Stimulated activated naive CD8-positive, alpha-beta T cell treated with anti-CD3 and anti-CD28 coated beads, Interleukin-15, amount 100 ng/mL, for 72 hours (primary cell): Measurements from ENCODE around the gene DNTT.

Experiments
- ATAC-seq: fragments of 150-1000 bp; cut with Tn5 transposase; 2 replicates; pipeline ENCODE4 v1.10.0; 2021; ENCODE audit warnings: mild to moderate bottlenecking, moderate library complexity
- DNase-seq, 2 donors: peaks; one replicate each; pipeline ENCODE4 v3.0.0; 2021 to 2022
- H3K27ac Mint-ChIP-seq, 2 donors: one replicate each; pipeline ENCODE4 v1.8.0; 2022; ENCODE audit warnings: mild to moderate bottlenecking in 2 of 2, mixed read lengths in 2 of 2, moderate library complexity in 2 of 2
- H3K27me3 Mint-ChIP-seq: one replicate; pipeline ENCODE4 v1.8.0; 2022; ENCODE audit warnings: mixed read lengths
- H3K4me1 Mint-ChIP-seq: one replicate; pipeline ENCODE4 v1.8.0; 2022; ENCODE audit warnings: mild to moderate bottlenecking, mixed read lengths
- H3K4me3 Mint-ChIP-seq, 2 donors: one replicate each; pipeline ENCODE4 v1.8.0; 2022; ENCODE audit warnings: mild to moderate bottlenecking in 2 of 2, mixed read lengths in 2 of 2, moderate library complexity in 1 of 2
- H3K9me3 Mint-ChIP-seq, 2 donors: one replicate each; pipeline ENCODE4 v1.8.0; 2022; ENCODE audit warnings: mixed read lengths in 2 of 2

Gene DNTT

DNA sequence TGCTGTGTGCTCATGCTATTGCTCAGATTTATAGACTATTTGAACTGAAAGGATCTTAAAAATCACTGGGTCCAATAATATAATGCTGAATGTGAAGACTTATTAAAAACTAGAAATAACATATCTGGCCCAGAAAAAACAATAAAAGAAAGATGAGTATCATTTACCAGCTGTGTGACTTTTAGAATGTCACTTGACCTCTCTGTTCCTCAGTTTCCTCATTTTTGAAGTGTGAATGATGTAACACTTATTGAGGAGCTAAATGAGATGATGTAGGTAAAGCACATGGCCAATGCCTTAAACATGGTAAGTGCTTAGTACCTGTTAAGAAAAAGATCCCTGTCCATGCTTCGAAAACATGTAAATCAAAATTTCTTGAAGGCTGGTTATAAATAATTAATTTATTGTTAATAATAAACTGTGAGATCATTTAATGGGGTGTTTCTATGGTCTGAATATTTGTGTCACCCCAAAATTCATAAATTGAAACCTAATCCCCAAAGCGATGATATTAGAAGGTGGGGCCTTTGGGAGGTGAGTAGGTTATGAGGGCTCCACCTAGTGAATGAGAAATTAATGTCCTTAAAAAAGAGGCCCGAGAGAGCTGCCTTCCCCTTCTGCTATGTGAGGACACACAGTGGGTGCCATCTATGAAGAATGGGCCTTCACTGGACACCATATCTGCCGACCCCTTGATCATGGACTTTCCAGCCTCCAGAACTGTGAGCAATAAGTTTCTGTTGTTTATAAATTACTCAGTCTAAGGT is 13.0 kb downstream of the DNTT start:
- H3K4me1 Mint-ChIP-seq, result no peaks in the 10 kb centered on the region

DNA sequence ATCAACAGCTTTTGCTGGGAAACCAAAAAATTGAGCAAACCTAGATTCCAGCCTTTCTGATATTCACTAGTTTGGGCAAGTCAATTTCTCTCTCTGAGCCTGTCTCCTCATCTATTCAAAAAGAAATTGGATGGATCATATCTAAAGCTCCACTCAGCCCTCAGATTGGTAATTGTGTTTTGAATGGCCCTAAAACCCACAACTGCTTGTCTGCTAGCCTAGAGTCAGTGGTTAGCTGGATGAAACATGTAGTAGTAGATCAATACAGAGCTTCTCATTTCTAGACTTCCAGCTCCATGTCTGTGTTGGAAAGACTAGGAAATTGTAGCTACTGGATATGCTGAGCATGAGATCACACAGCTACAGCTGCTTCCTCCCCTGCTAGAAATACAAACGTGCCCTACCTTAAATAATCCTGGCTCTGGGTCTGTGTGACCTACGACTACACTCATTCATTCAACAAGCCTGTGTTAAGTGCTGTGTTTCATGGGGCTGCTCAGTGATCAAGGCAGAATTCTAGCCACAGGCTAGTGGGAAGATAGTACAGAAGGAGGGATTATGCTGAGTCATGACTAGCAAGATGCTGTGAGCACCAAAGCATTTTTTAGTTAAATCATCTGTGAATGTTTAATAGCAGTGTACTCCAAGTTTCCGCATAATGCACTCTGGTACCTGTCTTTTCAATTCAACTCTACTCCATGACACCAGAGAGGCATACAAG is 15.7 kb downstream of the DNTT start:
- Mint-ChIP-seq H3K27me3 (peaks cover 7% of the 10 kb centered on the region), H3K27ac (no peak overlapping the region)
- ATAC-seq, result no peak

More for the DNA sequence above, 13.0 kb downstream of the DNTT start:
- Mint-ChIP-seq H3K27ac (no peak overlapping the region), H3K27me3 (no peaks in the 10 kb centered on the region), H3K4me3 (no peak overlapping the region), H3K9me3 (no peaks in the 10 kb centered on the region)
- DNase-seq (no peak), ATAC-seq (no peak)

DNA sequence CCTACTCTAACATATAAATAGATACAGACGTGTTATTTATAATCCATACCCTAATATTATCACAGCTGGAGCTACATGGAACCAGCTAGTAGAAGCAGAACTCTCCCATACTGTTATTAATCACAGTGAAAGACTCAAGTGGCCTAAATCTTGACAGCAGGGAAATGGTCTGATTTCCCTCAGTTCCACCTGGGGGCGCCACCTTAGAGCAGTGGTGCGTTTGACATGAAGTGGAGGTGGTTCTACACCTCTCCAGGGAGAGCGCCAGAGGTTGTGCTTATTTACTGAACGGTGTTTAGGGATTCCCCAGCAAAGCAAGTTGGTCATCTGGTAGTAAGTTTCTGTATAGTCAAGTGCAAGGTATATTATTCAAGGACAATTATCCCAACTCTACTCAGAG is 17.6 kb downstream of the DNTT start:
- Mint-ChIP-seq H3K9me3 (no peaks in the 10 kb centered on the region), H3K27ac (no peak overlapping the region), H3K27me3 (peaks cover 14% of the 10 kb centered on the region), H3K4me1 (no peaks in the 10 kb centered on the region), H3K4me3 (no peak overlapping the region)
- ATAC-seq (no peak), DNase-seq (no peak)

More for the DNA sequence above, 15.7 kb downstream of the DNTT start:
- H3K4me1 Mint-ChIP-seq, result no peaks in the 10 kb centered on the region
- no peak for DNase-seq
- H3K9me3 Mint-ChIP-seq, result no peaks in the 10 kb centered on the region
- no peak overlapping the region for H3K4me3 Mint-ChIP-seq

DNA sequence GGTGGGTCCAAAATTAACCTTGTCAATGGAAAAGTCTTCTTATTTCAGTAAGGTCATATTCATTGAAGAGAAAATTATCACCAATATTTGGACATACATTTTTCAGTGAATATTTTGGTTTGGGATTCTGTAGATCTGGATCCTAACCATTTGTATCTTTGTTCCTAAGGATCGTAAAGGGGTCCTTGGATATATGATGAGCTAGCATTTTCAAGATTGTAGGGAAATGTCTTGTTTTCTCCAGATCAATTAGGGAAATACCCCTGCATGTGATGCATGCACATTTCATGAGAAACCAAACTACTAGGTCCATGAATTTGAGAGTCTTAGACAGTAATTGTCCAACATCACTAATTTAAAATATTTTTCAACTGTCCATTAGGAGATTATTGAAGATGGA is 18.0 kb downstream of the DNTT start:
- Mint-ChIP-seq H3K4me1 (no peaks in the 10 kb centered on the region), H3K27me3 (peaks cover 14% of the 10 kb centered on the region), H3K4me3 (no peak overlapping the region), H3K27ac (no peak overlapping the region), H3K9me3 (no peaks in the 10 kb centered on the region)
- ATAC-seq (no peak), DNase-seq (no peak)

DNA sequence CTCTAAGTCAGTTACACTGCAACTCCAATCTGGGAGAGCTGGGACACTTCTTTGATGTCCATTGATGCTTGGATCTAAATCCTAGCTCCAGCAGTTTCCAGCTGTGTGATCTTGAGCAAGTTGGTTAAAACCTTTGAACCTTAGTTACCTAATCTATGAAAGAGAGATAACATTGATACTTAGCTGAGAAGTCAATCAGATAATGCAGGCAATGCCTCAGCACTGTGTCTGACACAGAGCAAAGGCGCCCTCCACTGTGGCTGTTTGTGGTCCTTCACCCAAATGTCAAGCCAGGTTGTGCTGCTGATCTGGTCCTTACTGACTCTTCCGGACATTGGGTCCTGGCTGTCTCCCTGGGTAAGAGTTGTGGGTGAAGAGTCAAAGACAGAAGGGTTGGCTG is 20.2 kb downstream of the DNTT start:
- H3K4me3 Mint-ChIP-seq, result no peak overlapping the region
- peaks cover 19% of the 10 kb centered on the region for H3K27me3 Mint-ChIP-seq
- ATAC-seq (no peak), DNase-seq (no peak)
- H3K9me3 Mint-ChIP-seq, result no peaks in the 10 kb centered on the region
- no peaks in the 10 kb centered on the region for H3K4me1 Mint-ChIP-seq
- no peak overlapping the region for H3K27ac Mint-ChIP-seq

DNA sequence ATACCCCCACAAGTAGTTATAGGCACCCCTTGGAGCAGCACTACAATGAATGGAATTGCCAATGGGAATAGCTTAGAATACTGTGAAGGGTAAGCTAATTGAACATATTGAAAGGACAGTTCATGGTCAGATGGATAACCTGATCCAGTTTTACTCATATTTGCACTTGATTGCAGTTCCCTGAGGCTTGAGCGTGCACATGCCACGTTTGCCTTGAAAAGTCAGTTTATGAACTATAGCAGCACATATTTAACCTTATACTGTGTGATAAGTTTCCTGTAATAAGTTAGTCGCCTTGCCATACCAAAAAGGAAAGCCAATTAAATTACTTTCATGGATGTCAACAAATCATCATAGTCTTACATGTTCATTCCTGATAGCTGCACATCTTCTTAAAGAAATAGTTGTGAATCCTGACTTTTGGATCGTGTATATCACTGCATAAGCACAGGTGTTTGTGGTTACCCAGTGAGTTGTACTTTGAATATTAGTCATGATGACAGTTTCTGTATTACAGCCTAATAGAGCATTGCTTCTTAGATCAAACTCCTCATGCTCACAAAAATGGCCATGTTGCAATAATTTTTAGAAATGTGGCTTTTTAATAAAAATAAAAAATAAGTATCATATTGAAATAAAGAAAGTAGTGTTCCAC is 21.6 kb downstream of the DNTT start:
- Mint-ChIP-seq H3K9me3 (no peaks in the 10 kb centered on the region), H3K4me3 (no peak overlapping the region), H3K27ac (no peak overlapping the region), H3K27me3 (peaks cover 19% of the 10 kb centered on the region), H3K4me1 (no peaks in the 10 kb centered on the region)
- peak; percentile 94 for ATAC-seq
- DNase-seq, result no peak

DNA sequence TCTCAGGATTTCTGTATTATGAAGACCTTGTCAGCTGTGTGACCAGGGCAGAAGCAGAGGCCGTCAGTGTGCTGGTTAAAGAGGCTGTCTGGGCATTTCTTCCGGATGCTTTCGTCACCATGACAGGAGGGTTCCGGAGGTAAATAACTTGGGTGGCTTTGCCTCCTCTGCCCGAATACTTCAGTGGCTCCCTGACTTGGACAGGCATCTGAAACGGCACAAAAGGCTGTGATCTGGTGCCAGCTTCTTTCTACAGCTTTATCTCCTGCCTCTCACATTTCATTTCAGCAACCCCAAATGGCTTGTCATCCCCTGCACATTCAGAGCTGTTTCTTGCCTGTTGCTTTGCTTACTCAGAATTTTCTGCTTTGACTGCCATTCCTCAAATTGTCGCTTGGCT is 23.2 kb downstream of the DNTT start:
- DNase-seq (no peak), ATAC-seq (no peak)
- H3K4me1 Mint-ChIP-seq, result peaks cover 4% of the 10 kb centered on the region
- H3K4me3 Mint-ChIP-seq, result no peak overlapping the region
- H3K27me3 Mint-ChIP-seq, result peaks cover 19% of the 10 kb centered on the region
- no peaks in the 10 kb centered on the region for H3K9me3 Mint-ChIP-seq
- no peak overlapping the region for H3K27ac Mint-ChIP-seq

DNA sequence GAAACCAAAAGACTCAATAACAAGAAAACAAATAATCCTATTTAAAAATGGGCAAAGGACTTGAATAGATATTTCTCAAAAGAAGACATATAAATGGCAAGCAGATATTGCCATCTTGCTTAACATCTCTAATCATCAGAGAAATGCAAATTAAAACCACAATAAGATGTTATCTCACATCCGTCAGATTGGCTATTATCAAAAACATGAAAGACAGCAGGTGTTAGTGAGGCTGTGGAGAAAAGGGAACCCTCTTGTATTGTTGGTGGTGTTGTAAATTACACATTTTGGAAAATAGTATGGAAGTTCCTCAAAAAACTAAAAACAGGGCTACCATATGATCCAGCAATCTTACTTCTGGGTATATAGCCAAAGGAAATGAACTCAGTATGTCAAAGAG is 28.9 kb downstream of the DNTT start:
- DNase-seq, result no peak
- H3K27ac Mint-ChIP-seq, result no peak overlapping the region
- H3K27me3 Mint-ChIP-seq, result peaks cover under 1% of the 10 kb centered on the region
- ATAC-seq, result no peak
- H3K4me1 Mint-ChIP-seq, result peaks cover 17% of the 10 kb centered on the region
- no peak overlapping the region for H3K4me3 Mint-ChIP-seq
- no peaks in the 10 kb centered on the region for H3K9me3 Mint-ChIP-seq

DNA sequence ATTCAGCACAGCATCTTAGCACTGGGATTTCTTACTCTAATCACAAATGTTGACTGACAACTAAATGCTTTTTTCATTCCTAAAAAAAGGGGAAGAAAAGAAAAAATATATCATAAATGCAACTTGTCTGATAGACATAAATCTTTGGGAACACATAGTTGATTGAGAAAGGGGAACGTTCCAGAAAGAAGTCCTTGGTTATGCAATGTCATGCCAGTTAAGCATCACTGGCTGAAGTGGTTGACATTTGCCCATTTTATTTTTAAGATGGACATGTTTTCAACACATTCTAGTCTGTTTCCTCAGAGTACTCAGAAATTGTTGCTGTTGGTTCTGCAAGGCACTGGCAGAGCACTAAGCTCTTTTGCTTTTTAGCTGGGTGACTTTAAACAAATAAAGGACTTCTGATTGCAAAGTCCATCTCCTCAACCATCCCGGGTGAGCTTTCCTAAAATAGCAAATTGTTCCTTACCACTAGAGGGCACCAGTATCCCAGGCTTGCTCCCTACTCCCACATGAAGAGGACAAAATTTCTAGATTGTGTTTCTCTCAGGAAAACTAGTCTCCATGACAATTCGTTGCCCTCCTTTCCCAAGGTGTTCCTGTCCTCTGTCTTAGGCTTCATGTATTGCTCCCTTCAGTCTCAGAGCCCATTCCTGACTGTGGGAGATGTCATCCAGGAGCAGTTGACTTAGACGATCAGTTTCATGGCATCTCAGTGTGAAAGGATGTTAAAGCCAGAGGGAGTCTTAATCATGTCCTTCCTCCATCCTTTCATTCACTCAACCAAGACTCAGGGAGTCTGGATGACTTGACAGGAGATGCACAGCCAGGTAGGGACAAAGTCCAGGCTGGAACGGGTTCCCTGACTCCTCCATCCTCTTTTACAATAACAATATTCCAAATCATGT is 30.6 kb downstream of the DNTT start:
- Mint-ChIP-seq H3K9me3 (no peaks in the 10 kb centered on the region), H3K27ac (no peak overlapping the region), H3K4me3 (no peak overlapping the region), H3K27me3 (no peaks in the 10 kb centered on the region), H3K4me1 (peaks cover 17% of the 10 kb centered on the region)
- DNase-seq (no peak), ATAC-seq (no peak)

DNA sequence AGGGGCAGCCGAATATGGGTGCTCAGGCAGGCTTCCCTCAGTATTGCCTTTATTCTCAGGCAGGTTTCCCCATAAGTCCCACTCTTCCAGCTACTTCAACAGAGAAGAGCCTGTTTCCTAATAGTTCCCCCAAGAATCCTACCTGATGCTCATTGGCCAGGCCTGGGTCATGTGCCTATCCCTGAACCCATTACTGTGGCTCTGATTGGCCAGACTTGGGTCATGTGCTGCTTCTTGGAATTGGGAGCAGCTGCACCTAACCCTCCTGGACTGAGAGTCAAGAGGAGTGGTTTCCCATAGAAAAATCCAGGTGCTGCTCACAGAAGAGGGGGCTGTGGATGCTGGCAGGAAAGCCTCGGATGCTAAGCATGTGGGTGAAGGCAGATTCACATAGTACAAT is 32.9 kb downstream of the DNTT start:
- DNase-seq (no peak), ATAC-seq (no peak)
- Mint-ChIP-seq H3K4me3 (no peak overlapping the region), H3K27ac (no peak overlapping the region), H3K9me3 (no peaks in the 10 kb centered on the region), H3K27me3 (no peaks in the 10 kb centered on the region), H3K4me1 (peaks cover 27% of the 10 kb centered on the region)

DNA sequence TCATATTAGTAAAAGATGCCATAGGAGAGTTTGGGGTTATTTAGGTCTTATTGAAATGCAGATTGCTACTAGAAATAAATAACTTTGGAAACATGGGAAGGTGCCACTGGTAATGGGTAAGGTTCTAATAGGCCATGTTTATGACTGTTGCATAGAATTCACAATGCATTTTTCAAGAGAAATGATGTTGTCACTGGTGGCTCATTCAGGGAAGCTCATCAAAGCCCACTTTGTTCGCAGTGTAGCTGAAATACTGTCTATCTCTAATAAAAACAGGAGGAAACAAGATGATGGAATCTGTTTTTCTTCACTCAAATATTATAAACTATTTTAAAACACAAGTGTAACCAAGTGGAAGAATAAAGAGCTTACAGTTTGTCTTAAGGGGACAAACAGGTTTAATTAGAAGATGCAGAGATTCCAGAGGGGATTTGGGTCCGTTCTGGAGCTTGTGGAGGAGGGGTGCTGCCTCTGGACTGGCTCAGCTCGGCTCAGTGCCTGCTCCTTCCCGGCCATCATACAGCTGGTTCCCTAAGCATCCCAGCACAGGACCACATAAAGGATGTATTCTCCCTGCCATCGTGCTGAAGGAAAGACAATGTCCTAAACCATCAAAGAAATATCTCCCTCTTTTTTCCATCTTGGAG is 34.2 kb downstream of the DNTT start:
- H3K27me3 Mint-ChIP-seq, result no peaks in the 10 kb centered on the region
- no peak for ATAC-seq
- peak overlapping the region in 1 of 2 donors; percentile 27 for H3K27ac Mint-ChIP-seq

DNA sequence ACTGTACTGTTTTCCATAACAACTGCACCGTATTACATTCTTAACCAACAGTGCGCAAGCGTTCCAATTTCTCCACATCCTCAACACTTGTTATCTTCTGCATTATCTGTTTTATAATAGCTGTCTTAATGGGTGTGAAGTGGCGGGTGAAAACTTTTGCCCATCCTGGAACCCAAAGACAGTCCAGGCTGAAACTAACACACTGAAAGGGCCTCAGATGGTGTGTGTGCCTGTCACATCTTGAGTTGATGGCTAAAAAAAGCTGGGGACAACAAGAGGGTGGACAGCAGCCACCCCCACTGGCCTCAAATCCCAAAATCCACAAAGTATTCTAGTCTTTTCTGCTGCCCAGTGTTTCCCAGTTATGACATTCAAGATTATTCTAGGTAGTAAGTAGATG is 35.1 kb downstream of the DNTT start:
- no peaks in the 10 kb centered on the region for H3K9me3 Mint-ChIP-seq
- H3K27me3 Mint-ChIP-seq, result no peaks in the 10 kb centered on the region
- H3K4me3 Mint-ChIP-seq, result no peak overlapping the region
- no peak for ATAC-seq
- no peak overlapping the region for H3K27ac Mint-ChIP-seq
- DNase-seq, result no peak
- peaks cover 11% of the 10 kb centered on the region for H3K4me1 Mint-ChIP-seq

More for the DNA sequence above, 34.2 kb downstream of the DNTT start:
- H3K9me3 Mint-ChIP-seq, result no peaks in the 10 kb centered on the region
- no peak overlapping the region for H3K4me3 Mint-ChIP-seq
- no peak for DNase-seq
- H3K4me1 Mint-ChIP-seq, result peaks cover 15% of the 10 kb centered on the region

DNA sequence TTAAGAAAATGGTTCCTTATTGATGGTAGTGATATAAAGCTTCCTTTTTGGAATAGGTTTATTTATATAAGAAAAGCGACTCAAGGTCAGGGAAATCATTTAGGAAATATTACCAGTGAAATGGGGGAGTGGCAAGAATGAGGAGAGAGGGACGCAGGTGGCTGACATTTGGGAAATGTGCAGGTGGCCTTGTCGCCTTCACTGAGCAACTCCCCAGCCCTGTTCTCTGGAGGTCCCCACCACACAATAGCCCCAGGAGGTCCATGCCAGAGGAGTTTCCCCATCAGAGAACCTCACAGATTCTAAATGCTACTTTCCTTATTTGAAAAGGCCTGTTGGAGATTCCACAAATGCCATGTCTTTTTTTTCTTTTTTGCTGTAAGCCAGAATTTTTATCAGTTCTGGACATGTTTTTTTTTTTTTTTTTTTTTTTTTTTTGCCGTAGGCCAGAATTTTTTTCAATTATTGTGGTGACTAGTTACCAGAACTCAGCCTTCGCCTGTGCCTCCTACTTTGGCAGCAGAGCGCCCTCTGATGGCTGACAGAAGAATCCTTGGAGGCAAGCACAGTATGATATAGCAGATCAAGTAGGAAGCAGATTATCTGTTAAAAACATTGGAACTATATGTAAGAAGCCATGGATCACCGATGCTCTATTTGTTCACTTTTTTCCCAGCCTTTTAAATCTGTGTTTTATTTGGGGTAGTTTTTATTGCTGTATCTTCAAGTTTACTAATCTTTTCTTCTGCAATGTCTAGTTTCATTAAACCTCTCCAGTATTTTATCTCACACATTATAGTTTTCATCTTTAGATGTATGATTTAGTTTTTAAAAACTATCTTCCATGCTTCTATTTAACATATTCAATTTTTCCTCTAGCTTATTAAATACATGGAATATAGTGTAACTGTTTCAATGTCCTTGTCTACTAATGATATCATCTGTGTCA is 36.0 kb downstream of the DNTT start:
- peak; percentile 73 for ATAC-seq
- Mint-ChIP-seq H3K4me3 (no peak overlapping the region), H3K27me3 (peaks cover 6% of the 10 kb centered on the region), H3K27ac (no peak overlapping the region), H3K4me1 (peaks cover 11% of the 10 kb centered on the region), H3K9me3 (peaks cover 0 to 4% of the 10 kb centered on the region in 2 donors)
- peak; percentile 50 to 72 for DNase-seq
